Measurements from ENCODE around the gene HAUS8.

Gene HAUS8, protein sequence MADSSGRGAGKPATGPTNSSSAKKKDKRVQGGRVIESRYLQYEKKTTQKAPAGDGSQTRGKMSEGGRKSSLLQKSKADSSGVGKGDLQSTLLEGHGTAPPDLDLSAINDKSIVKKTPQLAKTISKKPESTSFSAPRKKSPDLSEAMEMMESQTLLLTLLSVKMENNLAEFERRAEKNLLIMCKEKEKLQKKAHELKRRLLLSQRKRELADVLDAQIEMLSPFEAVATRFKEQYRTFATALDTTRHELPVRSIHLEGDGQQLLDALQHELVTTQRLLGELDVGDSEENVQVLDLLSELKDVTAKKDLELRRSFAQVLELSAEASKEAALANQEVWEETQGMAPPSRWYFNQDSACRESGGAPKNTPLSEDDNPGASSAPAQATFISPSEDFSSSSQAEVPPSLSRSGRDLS

GRCh38 chr19:17075035-17075863 is at the start of gene HAUS8, which contains the start of gene MYO9B:
HAUS8 (minus strand) TSS chr19:17075452; CDS start chr19:17075422, 30 bp downstream.
MYO9B (plus strand) TSS chr19:17075777; CDS start chr19:17101718, 25,941 bp downstream.
- Histone ChIP-seq H3K27me3 (ENCODE audit: low read depth, low read length) (no peaks in the 10 kb centered on the region), H3K27ac (ENCODE audit: low read length) (peak within 1 kb of the TSS; percentile 73), H3K9ac (ENCODE audit: low read length) (peak within 1 kb of the TSS; percentile 98), H3K79me2 (ENCODE audit: low read length) (peaks cover 84% of the 10 kb centered on the region), H2AFZ (ENCODE audit: low read depth, low read length) (peak within 1 kb of the TSS; percentile 48), H3K4me1 (ENCODE audit: low read length) (peaks cover 52% of the 10 kb centered on the region), H3K4me3 (ENCODE audit: low read length) (peak within 1 kb of the TSS; percentile 92), H3K4me2 (ENCODE audit: low read length) (peak within 1 kb of the TSS; percentile 99), H3K9me3 (ENCODE audit: insufficient read depth, low read length) (no peaks in the 10 kb centered on the region), H3K36me3 (replicated peaks; ENCODE audit: low read depth, low read length) (peaks cover 27% of the 10 kb centered on the region), H4K20me1 (ENCODE audit: insufficient read depth, low read length) (peaks cover 48% of the 10 kb centered on the region)
- no peak for TF ChIP-seq EZH2phosphoT487 (IDR thresholded peaks at IDR 0.05; ENCODE audit: low read depth)
- TF ChIP-seq, protein P1, sequence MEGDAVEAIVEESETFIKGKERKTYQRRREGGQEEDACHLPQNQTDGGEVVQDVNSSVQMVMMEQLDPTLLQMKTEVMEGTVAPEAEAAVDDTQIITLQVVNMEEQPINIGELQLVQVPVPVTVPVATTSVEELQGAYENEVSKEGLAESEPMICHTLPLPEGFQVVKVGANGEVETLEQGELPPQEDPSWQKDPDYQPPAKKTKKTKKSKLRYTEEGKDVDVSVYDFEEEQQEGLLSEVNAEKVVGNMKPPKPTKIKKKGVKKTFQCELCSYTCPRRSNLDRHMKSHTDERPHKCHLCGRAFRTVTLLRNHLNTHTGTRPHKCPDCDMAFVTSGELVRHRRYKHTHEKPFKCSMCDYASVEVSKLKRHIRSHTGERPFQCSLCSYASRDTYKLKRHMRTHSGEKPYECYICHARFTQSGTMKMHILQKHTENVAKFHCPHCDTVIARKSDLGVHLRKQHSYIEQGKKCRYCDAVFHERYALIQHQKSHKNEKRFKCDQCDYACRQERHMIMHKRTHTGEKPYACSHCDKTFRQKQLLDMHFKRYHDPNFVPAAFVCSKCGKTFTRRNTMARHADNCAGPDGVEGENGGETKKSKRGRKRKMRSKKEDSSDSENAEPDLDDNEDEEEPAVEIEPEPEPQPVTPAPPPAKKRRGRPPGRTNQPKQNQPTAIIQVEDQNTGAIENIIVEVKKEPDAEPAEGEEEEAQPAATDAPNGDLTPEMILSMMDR (IDR thresholded peaks at IDR 0.05; ENCODE audit: low read depth, low read length) = no peak

DNA sequence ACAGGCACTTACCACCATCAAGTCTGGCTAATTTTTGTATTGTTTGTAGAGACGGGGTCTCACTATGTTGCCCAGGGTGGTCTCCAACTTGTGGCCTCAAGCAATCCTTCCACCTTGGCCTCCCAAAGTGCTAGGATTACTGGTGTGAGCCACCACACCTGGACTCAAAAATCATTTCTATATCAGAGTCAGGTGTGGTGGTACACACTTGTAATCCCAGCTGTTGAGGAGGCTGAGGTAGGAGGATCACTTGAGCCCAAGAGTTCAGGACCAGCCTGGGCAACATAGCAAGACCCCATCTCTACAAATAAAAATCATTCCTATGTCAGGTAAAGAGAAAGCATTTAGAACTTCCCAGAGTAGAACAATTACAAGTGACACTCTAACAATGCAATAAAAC is 48.8 kb upstream of the HAUS8 start:
- peaks cover 6% of the 10 kb centered on the region for H4K20me1 ChIP-seq (ENCODE audit: insufficient read depth, low read length)
- no peak for TF ChIP-seq EZH2phosphoT487 (IDR thresholded peaks at IDR 0.05; ENCODE audit: low read depth)
- TF ChIP-seq, protein P1 (IDR thresholded peaks at IDR 0.05; ENCODE audit: low read depth, low read length) = no peak
- H3K36me3 ChIP-seq (replicated peaks; ENCODE audit: low read depth, low read length) = peaks cover 11% of the 10 kb centered on the region
- no peak overlapping the region for H3K4me2 ChIP-seq (ENCODE audit: low read length)
- H3K4me3 ChIP-seq (ENCODE audit: low read length) = no peak overlapping the region
- peaks cover 24% of the 10 kb centered on the region for H3K4me1 ChIP-seq (ENCODE audit: low read length)
- no peaks in the 10 kb centered on the region for H3K9me3 ChIP-seq (ENCODE audit: insufficient read depth, low read length)
- H3K27me3 ChIP-seq (ENCODE audit: low read depth, low read length) = no peaks in the 10 kb centered on the region
- H2AFZ ChIP-seq (ENCODE audit: low read depth, low read length) = no peak overlapping the region
- peaks cover 39% of the 10 kb centered on the region for H3K79me2 ChIP-seq (ENCODE audit: low read length)
- H3K27ac ChIP-seq (ENCODE audit: low read length) = no peak overlapping the region
- no peak overlapping the region for H3K9ac ChIP-seq (ENCODE audit: low read length)

GRCh38 chr19:17123041-17123440 is 47.8 kb upstream of the HAUS8 start:
- Histone ChIP-seq H2AFZ (ENCODE audit: low read depth, low read length) (no peak overlapping the region), H4K20me1 (ENCODE audit: insufficient read depth, low read length) (peaks cover 7% of the 10 kb centered on the region), H3K27me3 (ENCODE audit: low read depth, low read length) (no peaks in the 10 kb centered on the region), H3K4me1 (ENCODE audit: low read length) (peaks cover 24% of the 10 kb centered on the region), H3K9me3 (ENCODE audit: insufficient read depth, low read length) (no peaks in the 10 kb centered on the region), H3K9ac (ENCODE audit: low read length) (no peak overlapping the region), H3K4me2 (ENCODE audit: low read length) (no peak overlapping the region), H3K27ac (ENCODE audit: low read length) (no peak overlapping the region), H3K79me2 (ENCODE audit: low read length) (peaks cover 39% of the 10 kb centered on the region), H3K4me3 (ENCODE audit: low read length) (no peak overlapping the region), H3K36me3 (replicated peaks; ENCODE audit: low read depth, low read length) (peaks cover 12% of the 10 kb centered on the region)
- TF ChIP-seq, protein P1 (IDR thresholded peaks at IDR 0.05; ENCODE audit: low read depth, low read length) = no peak

DNA sequence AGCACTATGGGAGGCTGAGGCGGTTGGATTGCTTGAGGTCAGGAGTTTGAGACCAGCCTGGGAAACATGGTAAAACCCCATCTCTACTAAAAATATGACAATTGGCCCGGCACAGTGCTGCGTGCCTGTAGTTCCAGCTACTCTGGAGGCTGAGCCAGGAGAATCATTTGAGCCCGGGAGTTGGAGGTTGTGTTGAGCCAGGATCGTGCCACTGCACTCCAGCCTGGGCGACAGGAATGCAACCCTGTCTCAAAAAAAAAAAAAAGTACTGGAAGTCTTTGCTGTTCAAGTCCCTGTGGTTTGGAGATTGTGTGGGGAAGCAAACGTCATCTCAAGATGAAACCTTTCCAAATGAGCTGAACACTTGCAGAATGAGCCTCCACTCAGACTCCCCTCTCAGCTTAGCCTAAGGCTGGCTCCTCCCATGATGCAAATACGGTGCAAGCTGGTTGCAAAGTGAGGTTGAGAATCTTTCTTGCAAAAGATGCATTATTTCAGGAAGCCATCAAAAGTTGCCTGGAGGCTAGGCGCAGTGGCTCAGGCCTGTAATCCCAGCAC is 46.6 kb upstream of the HAUS8 start:
- Histone ChIP-seq H2AFZ (ENCODE audit: low read depth, low read length) (no peak overlapping the region), H3K4me1 (ENCODE audit: low read length) (peaks cover 27% of the 10 kb centered on the region), H3K27me3 (ENCODE audit: low read depth, low read length) (no peaks in the 10 kb centered on the region), H3K9ac (ENCODE audit: low read length) (no peak overlapping the region), H3K27ac (ENCODE audit: low read length) (no peak overlapping the region), H4K20me1 (ENCODE audit: insufficient read depth, low read length) (peaks cover 15% of the 10 kb centered on the region), H3K79me2 (ENCODE audit: low read length) (peaks cover 41% of the 10 kb centered on the region), H3K4me3 (ENCODE audit: low read length) (no peak overlapping the region), H3K36me3 (replicated peaks; ENCODE audit: low read depth, low read length) (peaks cover 8% of the 10 kb centered on the region), H3K9me3 (ENCODE audit: insufficient read depth, low read length) (no peaks in the 10 kb centered on the region), H3K4me2 (ENCODE audit: low read length) (no peak overlapping the region)
- TF ChIP-seq, protein P1 (IDR thresholded peaks at IDR 0.05; ENCODE audit: low read depth, low read length) = no peak
- TF ChIP-seq EZH2phosphoT487 (IDR thresholded peaks at IDR 0.05; ENCODE audit: low read depth) = no peak

All from OCI-LY3 (cell line).